Neural progenitor cell (in vitro differentiated cells): Measurements from ENCODE around the gene ZNF783.

Source experiments
- EZH2 ChIP-seq: fragments of 200-600 bp; sonication (generic); IDR thresholded peaks from 2 replicates; pipeline ENCODE4 v1.6.1; 2017; ENCODE audit warnings: antibody characterized with exemption, mild to moderate bottlenecking, moderate library complexity
- EZH2phosphoT487 ChIP-seq: fragments of 200-600 bp; sonication (generic); IDR thresholded peaks from 2 replicates; pipeline ENCODE4 v1.6.1; 2017; ENCODE audit warnings: antibody characterized with exemption
- TF ChIP-seq, protein P1 (sequence below): fragments of 200-600 bp; sonication (generic); IDR thresholded peaks from 2 replicates; pipeline ENCODE4 v1.5.1; 2017; ENCODE audit warnings: antibody characterized with exemption, mild to moderate bottlenecking

DNA sequence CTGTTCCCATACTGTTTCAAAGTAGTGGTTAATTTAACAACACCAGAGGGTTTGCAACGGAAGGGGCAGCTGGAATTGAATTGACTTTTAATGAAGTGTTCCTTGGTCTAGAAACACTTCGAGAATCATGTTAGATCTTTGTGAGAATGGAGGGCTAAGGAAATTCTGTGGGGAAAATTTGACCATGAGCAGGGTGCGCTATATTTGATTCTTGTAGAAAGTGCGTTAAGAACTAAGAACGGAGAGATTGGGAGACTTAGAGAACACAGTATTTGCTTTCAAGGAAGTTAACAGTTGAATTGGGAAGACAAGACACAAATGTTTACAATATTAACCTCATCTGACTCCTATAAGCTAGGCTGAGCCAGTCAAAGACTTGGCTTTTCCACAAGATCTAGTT is 21.4 kb upstream of the ZNF783 start:
- TF ChIP-seq, protein P1, sequence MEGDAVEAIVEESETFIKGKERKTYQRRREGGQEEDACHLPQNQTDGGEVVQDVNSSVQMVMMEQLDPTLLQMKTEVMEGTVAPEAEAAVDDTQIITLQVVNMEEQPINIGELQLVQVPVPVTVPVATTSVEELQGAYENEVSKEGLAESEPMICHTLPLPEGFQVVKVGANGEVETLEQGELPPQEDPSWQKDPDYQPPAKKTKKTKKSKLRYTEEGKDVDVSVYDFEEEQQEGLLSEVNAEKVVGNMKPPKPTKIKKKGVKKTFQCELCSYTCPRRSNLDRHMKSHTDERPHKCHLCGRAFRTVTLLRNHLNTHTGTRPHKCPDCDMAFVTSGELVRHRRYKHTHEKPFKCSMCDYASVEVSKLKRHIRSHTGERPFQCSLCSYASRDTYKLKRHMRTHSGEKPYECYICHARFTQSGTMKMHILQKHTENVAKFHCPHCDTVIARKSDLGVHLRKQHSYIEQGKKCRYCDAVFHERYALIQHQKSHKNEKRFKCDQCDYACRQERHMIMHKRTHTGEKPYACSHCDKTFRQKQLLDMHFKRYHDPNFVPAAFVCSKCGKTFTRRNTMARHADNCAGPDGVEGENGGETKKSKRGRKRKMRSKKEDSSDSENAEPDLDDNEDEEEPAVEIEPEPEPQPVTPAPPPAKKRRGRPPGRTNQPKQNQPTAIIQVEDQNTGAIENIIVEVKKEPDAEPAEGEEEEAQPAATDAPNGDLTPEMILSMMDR, result no peak
- TF ChIP-seq EZH2 (no peak), EZH2phosphoT487 (no peak)
